ENCODE measurements around the gene FAM181B.

Gene FAM181B

GRCh38 chr11:82686211-82686610 is 47.5 kb downstream of the FAM181B start:
- in situ Hi-C loops (cut with MboI; ENCODE audit: low sequenced_read_pairs), result no loop called here

- in situ Hi-C loops (cut with MboI; ENCODE audit: low sequenced_read_pairs), result no loop called here
These were observed 50.6 kb downstream of the FAM181B start for GRCh38 chr11:82683029-82683428.

GRCh38 chr11:82682003-82682751 is 51.5 kb downstream of the FAM181B start:
- in situ Hi-C loops (cut with MboI; ENCODE audit: low sequenced_read_pairs), result no loop called here

GRCh38 chr11:82680252-82680651 is 53.4 kb downstream of the FAM181B start:
- in situ Hi-C loops (cut with MboI; ENCODE audit: low sequenced_read_pairs), result no loop called here

All from HL-60/S4 treated with retinoic acid at 250 ng/mL for 4 days and 3 days (cell line).